ENCODE results near the gene PREX1. TPM values are rescaled to one million over a fixed set of nuclear protein-coding genes. Genes with fewer than 3 reads are reported as not detected.

The PREX1 gene
- total and polyA plus RNA-seq, 2 donors (not counting 3 experiments of a cell fraction or from before 2014, with no cell fraction given), result 51.3 to 72.9 TPM

GRCh38 chr20:48717095-48717672 is 110.6 kb downstream of the PREX1 start:
- ChIA-PET POLR2A (no interaction called here), CTCF (interaction anchor here (1.0 to 1.3 kb wide), 2 partner anchors 19 to 60 kb away, joined by 4 to 5 read pairs; no protein-coding TSS in a partner anchor)
- BruUV-seq (replicated peaks), result no TSS peak
- TF ChIP-seq POLR2AphosphoS5 (IDR thresholded peaks at IDR 0.05; ENCODE audit: insufficient read depth, low read depth, low read length) (no peak), GATA2 (IDR thresholded peaks at IDR 0.05; ENCODE audit: insufficient read depth, insufficient read length, low read depth, low read length) (no peak), FOS (IDR thresholded peaks at IDR 0.05; ENCODE audit: borderline replicate concordance, insufficient read depth, low read length) (no peak)
- no peak overlapping the region for H3K4me2 ChIP-seq (ENCODE audit: insufficient read depth, low read length)
- no peak overlapping the region for H3K4me3 ChIP-seq (replicated peaks in 1 of 3; ENCODE audit: insufficient read depth in 1 of 3, low read depth in 1 of 3, low read length in 3 of 3)
- dilution Hi-C loops (cut with MboI; ENCODE audit: extremely low pct_ligation_motif_present, low sequenced_read_pairs), result no loop called here
- no peaks in the 10 kb centered on the region for H3K9me1 ChIP-seq (replicated peaks; ENCODE audit: control insufficient read depth, extremely low read depth, insufficient read depth, low read length)
- DNase-seq (ENCODE audit: low read depth, low spot score) (no peak), FAIRE-seq (no peak)
- H3K9ac ChIP-seq (replicated peaks; ENCODE audit: extremely low read depth, insufficient read depth, low read length), result no peak overlapping the region
- no peaks in the 10 kb centered on the region for H4K20me1 ChIP-seq (replicated peaks; ENCODE audit: control insufficient read depth, extremely low read depth, insufficient read depth, low read length)
- H3K9me3 ChIP-seq (replicated peaks; ENCODE audit: control insufficient read depth, insufficient read depth, low read length), result no peaks in the 10 kb centered on the region
- no peak overlapping the region for H3K27ac ChIP-seq (ENCODE audit: insufficient read depth, low read depth, low read length)
- no peak overlapping the region for H2AFZ ChIP-seq (ENCODE audit: low read depth, low read length)
- H3K4me1 ChIP-seq (ENCODE audit: control insufficient read depth, extremely low read depth, insufficient read depth, low read length), result peaks cover 9% of the 10 kb centered on the region
- H3K79me2 ChIP-seq (ENCODE audit: control insufficient read depth, insufficient read depth, low read length), result peaks cover 75% of the 10 kb centered on the region
- peaks cover 0 to 7% of the 10 kb centered on the region in 2 experiments for H3K36me3 ChIP-seq (ENCODE audit: control insufficient read depth in 2 of 2, extremely low read depth in 1 of 2, insufficient read depth in 2 of 2, low read length in 2 of 2)
- intact Hi-C loops (cut with micrococcal nuclease), result no loop called here
- H3K27me3 ChIP-seq (ENCODE audit: control insufficient read depth in 2 of 2, insufficient read depth in 2 of 2, low read length in 2 of 2), result no peaks in the 10 kb centered on the region

GRCh38 chr20:48716541-48716940 is 111.3 kb downstream of the PREX1 start:
- Histone ChIP-seq H3K27me3 (ENCODE audit: control insufficient read depth in 2 of 2, insufficient read depth in 2 of 2, low read length in 2 of 2) (no peaks in the 10 kb centered on the region), H3K36me3 (ENCODE audit: control insufficient read depth in 2 of 2, extremely low read depth in 1 of 2, insufficient read depth in 2 of 2, low read length in 2 of 2) (peaks cover 0 to 7% of the 10 kb centered on the region in 2 experiments), H3K27ac (ENCODE audit: insufficient read depth, low read depth, low read length) (no peak overlapping the region), H3K4me3 (replicated peaks in 1 of 3; ENCODE audit: insufficient read depth in 1 of 3, low read depth in 1 of 3, low read length in 3 of 3) (no peak overlapping the region), H3K9me3 (replicated peaks; ENCODE audit: control insufficient read depth, insufficient read depth, low read length) (no peaks in the 10 kb centered on the region), H3K9me1 (replicated peaks; ENCODE audit: control insufficient read depth, extremely low read depth, insufficient read depth, low read length) (no peaks in the 10 kb centered on the region), H2AFZ (ENCODE audit: low read depth, low read length) (no peak overlapping the region), H3K9ac (replicated peaks; ENCODE audit: extremely low read depth, insufficient read depth, low read length) (no peak overlapping the region), H4K20me1 (replicated peaks; ENCODE audit: control insufficient read depth, extremely low read depth, insufficient read depth, low read length) (no peaks in the 10 kb centered on the region), H3K4me2 (ENCODE audit: insufficient read depth, low read length) (no peak overlapping the region), H3K4me1 (ENCODE audit: control insufficient read depth, extremely low read depth, insufficient read depth, low read length) (peaks cover 3% of the 10 kb centered on the region), H3K79me2 (ENCODE audit: control insufficient read depth, insufficient read depth, low read length) (peaks cover 79% of the 10 kb centered on the region)
- no peak for DNase-seq (ENCODE audit: low read depth, low spot score)
- no peak for FAIRE-seq
- TF ChIP-seq MYC (IDR thresholded peaks at IDR 0.05; ENCODE audit: low read depth, low read length), result no peak
- TF ChIP-seq FOS (IDR thresholded peaks at IDR 0.05; ENCODE audit: borderline replicate concordance, insufficient read depth, low read length), result no peak
- no peak for TF ChIP-seq JUN (IDR thresholded peaks at IDR 0.05; ENCODE audit: borderline replicate concordance, insufficient read depth, insufficient read length, low read depth)
- no peak for TF ChIP-seq POLR2AphosphoS5 (IDR thresholded peaks at IDR 0.05; ENCODE audit: insufficient read depth, low read depth, low read length)
- no peak for TF ChIP-seq CTCF (IDR thresholded peaks at IDR 0.05; ENCODE audit: extremely low read depth in 1 of 2, insufficient read depth in 1 of 2, low read depth in 1 of 2, low read length in 2 of 2)
- TF ChIP-seq MAX (IDR thresholded peaks at IDR 0.05; ENCODE audit: insufficient read depth, insufficient read length), result no peak
- TF ChIP-seq EZH2 (IDR thresholded peaks at IDR 0.05; ENCODE audit: borderline replicate concordance, low read depth, low read length, severe bottlenecking), result no peak
- TF ChIP-seq GATA2 (IDR thresholded peaks at IDR 0.05; ENCODE audit: insufficient read depth, insufficient read length, low read depth, low read length), result no peak
- TF ChIP-seq POLR2A (IDR thresholded peaks at IDR 0.05; ENCODE audit: low read depth, low read length), result no peak
- intact Hi-C loops (cut with micrococcal nuclease), result no loop called here
- CTCF ChIA-PET, result interaction anchor here (1.3 kb wide), 1 partner anchor 18 kb away, joined by 5 read pairs; no protein-coding TSS in a partner anchor
- BruUV-seq (replicated peaks), result no TSS peak
- POLR2A ChIA-PET, result no interaction called here
- dilution Hi-C loops (cut with MboI; ENCODE audit: extremely low pct_ligation_motif_present, low sequenced_read_pairs), result no loop called here
